ENCODE results near the gene CFAP61. TPM values are rescaled to one million over a fixed set of nuclear protein-coding genes. Genes with fewer than 3 reads are reported as not detected.

The CFAP61 gene
- total RNA-seq, 4 donors from 2014 or later: 0.38 TPM; not detected in 3

DNA sequence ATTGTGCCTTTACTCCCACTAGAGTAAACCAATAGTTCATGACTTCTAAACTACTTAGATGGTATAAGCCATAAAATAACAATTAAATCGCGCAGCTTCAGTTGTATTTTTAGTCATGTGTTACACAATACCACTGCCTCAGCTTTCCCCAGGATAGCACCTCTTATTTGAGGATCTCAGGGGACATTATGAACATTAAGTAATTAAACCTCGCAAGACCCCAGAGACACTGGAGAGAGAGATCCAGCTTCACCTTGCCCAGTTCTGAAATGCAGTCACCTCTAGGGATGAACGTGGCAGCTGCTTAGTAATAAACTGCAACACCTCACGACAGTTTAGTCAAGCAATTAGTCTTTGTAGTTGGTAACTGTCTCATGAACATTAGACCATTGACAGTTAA lies 87.1 kb downstream of the CFAP61 start:
- H3K27me3 ChIP-seq: peaks cover 0 to 6% (median 0%) of the 10 kb centered on the region in 4 donors

DNA sequence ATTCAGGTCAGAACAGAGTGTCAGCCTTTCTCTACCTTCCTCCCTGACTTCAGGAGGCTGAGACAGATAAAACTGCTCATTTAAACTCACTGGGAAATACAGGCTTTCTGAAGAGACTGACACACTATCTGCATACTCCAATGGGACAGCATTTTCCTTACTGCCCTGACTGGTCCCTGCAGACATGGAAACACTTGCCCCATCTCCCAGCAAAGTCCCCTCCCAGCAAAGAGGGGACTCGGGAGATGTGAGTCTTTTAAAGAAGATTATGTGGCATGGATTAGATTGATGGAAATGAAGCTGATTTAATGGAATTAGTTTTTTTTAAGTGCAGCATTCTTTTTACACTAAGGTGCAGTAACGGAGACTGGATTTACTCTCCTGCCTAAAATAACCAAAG lies 90.8 kb downstream of the CFAP61 start:
- Histone ChIP-seq H3K27me3 (peaks cover 0 to 6% (median 0%) of the 10 kb centered on the region in 4 donors), H3K9me3 (no peaks in the 10 kb centered on the region), H3K27ac (no peak overlapping the region), H3K36me3 (no peaks in the 10 kb centered on the region), H3K4me1 (no peaks in the 10 kb centered on the region), H3K4me3 (no peak overlapping the region)
- TF ChIP-seq, protein P1, sequence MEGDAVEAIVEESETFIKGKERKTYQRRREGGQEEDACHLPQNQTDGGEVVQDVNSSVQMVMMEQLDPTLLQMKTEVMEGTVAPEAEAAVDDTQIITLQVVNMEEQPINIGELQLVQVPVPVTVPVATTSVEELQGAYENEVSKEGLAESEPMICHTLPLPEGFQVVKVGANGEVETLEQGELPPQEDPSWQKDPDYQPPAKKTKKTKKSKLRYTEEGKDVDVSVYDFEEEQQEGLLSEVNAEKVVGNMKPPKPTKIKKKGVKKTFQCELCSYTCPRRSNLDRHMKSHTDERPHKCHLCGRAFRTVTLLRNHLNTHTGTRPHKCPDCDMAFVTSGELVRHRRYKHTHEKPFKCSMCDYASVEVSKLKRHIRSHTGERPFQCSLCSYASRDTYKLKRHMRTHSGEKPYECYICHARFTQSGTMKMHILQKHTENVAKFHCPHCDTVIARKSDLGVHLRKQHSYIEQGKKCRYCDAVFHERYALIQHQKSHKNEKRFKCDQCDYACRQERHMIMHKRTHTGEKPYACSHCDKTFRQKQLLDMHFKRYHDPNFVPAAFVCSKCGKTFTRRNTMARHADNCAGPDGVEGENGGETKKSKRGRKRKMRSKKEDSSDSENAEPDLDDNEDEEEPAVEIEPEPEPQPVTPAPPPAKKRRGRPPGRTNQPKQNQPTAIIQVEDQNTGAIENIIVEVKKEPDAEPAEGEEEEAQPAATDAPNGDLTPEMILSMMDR (IDR thresholded peaks at IDR 0.05): no peak
- TF ChIP-seq POLR2A (IDR thresholded peaks at IDR 0.05): no peak
- no peak for DNase-seq
- intact Hi-C loops (cut with DNase I): no loop called here
- 16 to 41% methylated on average over 2 of the region's 2 CpGs for WGBS, 2 donors

More for the DNA sequence above, 87.1 kb downstream of the CFAP61 start:
- H3K4me3 ChIP-seq: no peak overlapping the region
- H3K36me3 ChIP-seq: no peaks in the 10 kb centered on the region
- no peak for DNase-seq
- TF ChIP-seq, protein P1 (IDR thresholded peaks at IDR 0.05): no peak
- no peak for TF ChIP-seq POLR2A (IDR thresholded peaks at IDR 0.05)
- no peaks in the 10 kb centered on the region for H3K9me3 ChIP-seq
- no peak overlapping the region for H3K27ac ChIP-seq
- 63 to 65% methylated on average over 5 of the region's 5 CpGs for WGBS, 2 donors
- intact Hi-C loops (cut with DNase I): no loop called here
- no peaks in the 10 kb centered on the region for H3K4me1 ChIP-seq

DNA sequence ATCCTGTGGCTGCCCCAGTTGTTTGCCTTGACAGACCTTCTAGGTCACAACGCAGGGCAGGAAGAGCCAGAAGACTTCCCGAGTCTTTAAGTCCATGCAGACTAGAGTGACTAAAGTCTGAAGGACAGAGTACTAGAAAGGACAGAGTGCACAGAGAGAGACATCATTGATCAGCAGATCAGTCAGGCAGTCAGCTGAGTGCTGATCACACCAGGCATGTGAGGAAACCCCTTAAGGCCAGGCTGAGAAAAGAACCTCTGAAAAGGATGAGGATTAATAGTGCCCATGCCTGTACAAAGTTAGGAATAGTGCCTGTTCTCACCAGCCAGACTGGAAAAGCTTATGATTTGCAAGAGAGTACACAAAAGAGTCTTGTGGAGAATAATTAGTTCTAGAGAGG lies 91.3 kb downstream of the CFAP61 start:
- H3K27me3 ChIP-seq: peaks cover 0 to 6% (median 0%) of the 10 kb centered on the region in 4 donors
- no peak for DNase-seq
- no peak for TF ChIP-seq POLR2A (IDR thresholded peaks at IDR 0.05)
- TF ChIP-seq, protein P1 (IDR thresholded peaks at IDR 0.05): no peak
- no peaks in the 10 kb centered on the region for H3K36me3 ChIP-seq
- no peaks in the 10 kb centered on the region for H3K4me1 ChIP-seq
- H3K9me3 ChIP-seq: no peaks in the 10 kb centered on the region
- 28 to 42% methylated on average over 2 of the region's 2 CpGs for WGBS, 2 donors
- no peak overlapping the region for H3K27ac ChIP-seq
- intact Hi-C loops (cut with DNase I): no loop called here
- H3K4me3 ChIP-seq: no peak overlapping the region

DNA sequence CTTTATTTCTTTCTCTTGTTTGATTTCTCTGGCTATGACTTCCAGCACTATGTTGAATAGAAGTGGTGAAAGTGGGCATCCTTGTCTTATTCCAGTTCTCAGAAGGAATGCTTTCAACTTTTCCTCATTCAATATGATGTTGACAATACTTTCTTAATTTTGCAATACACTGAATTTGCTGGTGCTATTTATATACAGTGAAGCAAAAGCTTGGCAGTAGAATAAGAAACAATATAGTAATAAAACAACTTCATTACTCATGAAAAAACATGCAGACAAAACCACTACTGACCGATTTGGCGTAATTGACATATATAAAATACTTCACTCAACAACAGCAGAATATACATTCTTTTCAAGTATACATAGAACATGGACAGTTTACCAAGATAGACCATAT lies 96.4 kb downstream of the CFAP61 start:
- no peaks in the 10 kb centered on the region for H3K36me3 ChIP-seq
- no peak for DNase-seq
- H3K4me1 ChIP-seq: no peaks in the 10 kb centered on the region
- H3K27me3 ChIP-seq: peaks cover 0 to 7% (median 0%) of the 10 kb centered on the region in 4 donors
- H3K4me3 ChIP-seq: no peak overlapping the region
- H3K9me3 ChIP-seq: peaks cover 0 to 12% (median 0%) of the 10 kb centered on the region in 3 donors
- H3K27ac ChIP-seq: no peak overlapping the region
- intact Hi-C loops (cut with DNase I): no loop called here
- TF ChIP-seq, protein P1 (IDR thresholded peaks at IDR 0.05): no peak
- TF ChIP-seq POLR2A (IDR thresholded peaks at IDR 0.05): no peak
- 84 to 98% methylated on average over 2 of the region's 2 CpGs for WGBS, 2 donors

DNA sequence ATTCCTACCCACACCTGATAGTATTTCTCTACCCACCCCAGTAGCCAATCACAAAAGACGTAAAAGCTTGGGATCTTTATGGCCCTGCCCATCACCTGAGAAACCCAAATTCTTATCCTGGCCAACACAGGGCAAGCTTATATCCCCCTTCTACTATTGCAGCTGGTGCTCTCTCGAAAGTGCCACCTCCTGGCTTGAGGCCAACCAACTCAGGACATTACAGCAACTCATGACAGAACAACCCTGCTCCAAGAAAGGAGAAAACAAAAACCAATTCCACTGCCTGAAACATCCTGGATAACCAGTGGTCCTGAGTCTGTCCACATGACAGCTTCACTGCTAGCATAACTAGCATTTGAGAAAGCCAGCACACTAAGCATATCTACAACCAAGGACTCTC lies 97.9 kb downstream of the CFAP61 start:
- DNase-seq: no peak
- intact Hi-C loops (cut with DNase I): no loop called here
- no peaks in the 10 kb centered on the region for H3K36me3 ChIP-seq
- WGBS, 2 donors: 54 to 83% methylated on average over 1 to 2 of the region's 2 CpGs
- H3K4me3 ChIP-seq: no peak overlapping the region
- peaks cover 0 to 12% (median 0%) of the 10 kb centered on the region in 3 donors for H3K9me3 ChIP-seq
- no peak for TF ChIP-seq POLR2A (IDR thresholded peaks at IDR 0.05)
- TF ChIP-seq, protein P1 (IDR thresholded peaks at IDR 0.05): no peak
- H3K27me3 ChIP-seq: peaks cover 0 to 7% (median 0%) of the 10 kb centered on the region in 4 donors
- no peak overlapping the region for H3K27ac ChIP-seq
- H3K4me1 ChIP-seq: no peaks in the 10 kb centered on the region
